HG03457 (cell line): ENCODE measurements around the gene TRMT1L.

Experiments
- ATAC-seq: cut with Tn5 transposase; IDR thresholded peaks from one replicate; pipeline ENCODE4 v1.9.1; 2021; ENCODE audit warnings: moderate number of reproducible peaks; ENCODE audit not compliant: unreplicated experiment

The TRMT1L gene

GRCh38 chr1:185132534-185132933, 24.2 kb downstream of the TRMT1L start:
- ATAC-seq: no peak

GRCh38 chr1:185129708-185130107, 27.0 kb downstream of the TRMT1L start:
- ATAC-seq: no peak

GRCh38 chr1:185112356-185112755, 44.4 kb downstream of the TRMT1L start:
- ATAC-seq: no peak

GRCh38 chr1:185111873-185112272, 44.9 kb downstream of the TRMT1L start:
- ATAC-seq: no peak

- ATAC-seq: no peak
These were observed 46.6 kb downstream of the TRMT1L start for GRCh38 chr1:185110145-185110544.

- ATAC-seq: no peak
These were observed 48.4 kb downstream of the TRMT1L start for GRCh38 chr1:185108321-185108720.

- no peak for ATAC-seq
These were observed 51.6 kb downstream of the TRMT1L start for GRCh38 chr1:185105121-185105520.

GRCh38 chr1:185104083-185104482, 52.7 kb downstream of the TRMT1L start:
- ATAC-seq: no peak

- no peak for ATAC-seq
These were observed 60.2 kb downstream of the TRMT1L start for GRCh38 chr1:185096531-185096930.

GRCh38 chr1:185094761-185095160, 62.0 kb downstream of the TRMT1L start:
- no peak for ATAC-seq

- ATAC-seq: no peak
These were observed 65.3 kb downstream of the TRMT1L start for GRCh38 chr1:185091480-185091879.

GRCh38 chr1:185087746-185088145, 69.0 kb downstream of the TRMT1L start:
- no peak for ATAC-seq

GRCh38 chr1:185087101-185087500, 69.7 kb downstream of the TRMT1L start:
- no peak for ATAC-seq

- no peak for ATAC-seq
These were observed 72.9 kb downstream of the TRMT1L start for GRCh38 chr1:185083818-185084217.

GRCh38 chr1:185080422-185080821, 76.3 kb downstream of the TRMT1L start:
- ATAC-seq: no peak

- no peak for ATAC-seq
These were observed 79.4 kb downstream of the TRMT1L start for GRCh38 chr1:185077374-185077773.

- no peak for ATAC-seq
These were observed 81.3 kb downstream of the TRMT1L start for GRCh38 chr1:185075476-185075875.

GRCh38 chr1:185074307-185074706, 82.4 kb downstream of the TRMT1L start:
- no peak for ATAC-seq

- no peak for ATAC-seq
These were observed 83.0 kb downstream of the TRMT1L start for GRCh38 chr1:185073725-185074124.

- ATAC-seq: no peak
These were observed 86.7 kb downstream of the TRMT1L start for GRCh38 chr1:185070051-185070450.

GRCh38 chr1:185069202-185069772, 87.5 kb downstream of the TRMT1L start:
- no peak for ATAC-seq

GRCh38 chr1:185068341-185068740, 88.4 kb downstream of the TRMT1L start:
- no peak for ATAC-seq
